SK-N-SH (cell line): Measurements from ENCODE around the gene HOXC10.

ENCODE experiments used
- RFX5 ChIP-seq: IDR thresholded peaks from 2 replicates; pipeline ENCODE4 v1.6.1; 2012; ENCODE audit warnings: mild to moderate bottlenecking, improper control_type of control experiment, low read length
- TF ChIP-seq, protein P1 (sequence below): fragments of 150-350 bp; IDR thresholded peaks from 2 replicates; pipeline ENCODE4 v1.6.1; 2017; ENCODE audit warnings: antibody characterized with exemption, low read length, low read depth, borderline replicate concordance

DNA sequence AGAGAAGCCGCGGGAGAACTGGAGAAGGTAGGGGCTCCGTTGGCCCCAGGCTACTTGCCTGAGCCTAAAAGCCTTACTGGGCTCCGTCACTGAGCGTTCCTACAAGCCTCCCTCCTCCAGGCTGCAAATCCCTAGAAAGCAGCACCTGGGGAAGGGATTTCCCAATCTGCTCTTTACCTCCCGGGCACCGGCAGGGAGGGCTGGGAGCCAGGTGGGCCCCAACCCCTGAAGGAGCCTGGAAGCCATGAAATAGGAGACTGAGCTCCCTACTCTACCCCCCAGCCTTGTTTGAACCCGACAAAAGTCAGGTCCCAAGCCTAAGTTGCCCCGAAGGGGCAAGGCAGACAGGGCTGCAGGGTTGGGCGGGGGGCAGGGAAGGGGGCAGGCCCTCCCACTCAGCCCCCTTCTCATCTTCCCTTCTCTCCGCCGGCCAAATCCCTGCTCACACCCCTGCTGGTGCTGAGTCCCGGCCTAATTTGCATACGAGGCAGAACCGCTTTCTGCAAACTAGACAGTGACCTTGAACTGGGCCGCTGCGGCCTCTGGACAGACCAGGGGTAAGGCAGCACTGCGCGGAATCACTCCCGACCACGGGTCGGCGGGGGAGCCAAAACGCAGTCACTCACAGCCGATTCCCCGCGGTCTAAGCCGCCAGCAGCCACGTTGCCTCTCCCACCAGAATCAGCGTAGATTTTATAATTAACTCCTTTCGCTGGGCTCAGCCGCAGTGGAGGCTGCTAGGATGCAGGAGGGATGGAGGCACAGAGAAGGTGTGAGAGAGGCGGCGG is 34.0 kb upstream of the HOXC10 start:
- TF ChIP-seq RFX5: no peak
- TF ChIP-seq, protein P1, sequence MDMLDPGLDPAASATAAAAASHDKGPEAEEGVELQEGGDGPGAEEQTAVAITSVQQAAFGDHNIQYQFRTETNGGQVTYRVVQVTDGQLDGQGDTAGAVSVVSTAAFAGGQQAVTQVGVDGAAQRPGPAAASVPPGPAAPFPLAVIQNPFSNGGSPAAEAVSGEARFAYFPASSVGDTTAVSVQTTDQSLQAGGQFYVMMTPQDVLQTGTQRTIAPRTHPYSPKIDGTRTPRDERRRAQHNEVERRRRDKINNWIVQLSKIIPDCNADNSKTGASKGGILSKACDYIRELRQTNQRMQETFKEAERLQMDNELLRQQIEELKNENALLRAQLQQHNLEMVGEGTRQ: no peak
